Activated CD4-positive, alpha-beta memory T cell treated with anti-CD3 and anti-CD28 coated beads for 36 hours (primary cell): ENCODE measurements around the gene ATIC. TPM values are rescaled to one million over a fixed set of nuclear protein-coding genes. Genes with fewer than 3 reads are reported as not detected.

Experiments
- CTCF ChIA-PET: fragments of 350-600 bp; sonication (Branson Sonifier 250); formaldehyde crosslinking; loops from one replicate; lab custom pipeline; 2021; ENCODE audit warnings: antibody characterized with exemption, inconsistent platforms; lab: Charles Lee
- POLR2A ChIA-PET: fragments of 350-600 bp; sonication (Branson Sonifier 250); formaldehyde crosslinking; loops from one replicate; lab custom pipeline; 2021; ENCODE audit warnings: antibody characterized with exemption; lab: Charles Lee
- DNase-seq: peaks from one replicate; pipeline ENCODE4 v3.0.0-alpha.2; 2020
- H3K27ac Mint-ChIP-seq: one replicate; pipeline ENCODE4 v1.8.0; 2021; ENCODE audit warnings: mixed read lengths
- H3K27me3 Mint-ChIP-seq: one replicate; pipeline ENCODE4 v1.8.0; 2021; ENCODE audit warnings: mixed read lengths
- H3K36me3 Mint-ChIP-seq: one replicate; pipeline ENCODE4 v1.8.0; 2021; ENCODE audit warnings: mixed read lengths
- H3K4me1 Mint-ChIP-seq: one replicate; pipeline ENCODE4 v1.8.0; 2021; ENCODE audit warnings: low read depth, mixed read lengths
- H3K4me3 Mint-ChIP-seq: one replicate; pipeline ENCODE4 v1.8.0; 2021; ENCODE audit warnings: mild to moderate bottlenecking, mixed read lengths
- H3K9me3 Mint-ChIP-seq: one replicate; pipeline ENCODE4 v1.8.0; 2021; ENCODE audit warnings: mixed read lengths
- intact Hi-C: fragments of 100-400 bp; cut with micrococcal nuclease; formaldehyde crosslinking; loops from one replicate; pipeline ENCODE4 v1.15.1; 2023
- total RNA-seq, 2 experiments: library from RNA; stranded (reverse); gene quantifications; one replicate each; pipeline ENCODE4 v1.2.3, GENCODE V29; 2021

ATIC gene
- total RNA-seq, 2 experiments from 2014 or later = 256 to 261 TPM

DNA sequence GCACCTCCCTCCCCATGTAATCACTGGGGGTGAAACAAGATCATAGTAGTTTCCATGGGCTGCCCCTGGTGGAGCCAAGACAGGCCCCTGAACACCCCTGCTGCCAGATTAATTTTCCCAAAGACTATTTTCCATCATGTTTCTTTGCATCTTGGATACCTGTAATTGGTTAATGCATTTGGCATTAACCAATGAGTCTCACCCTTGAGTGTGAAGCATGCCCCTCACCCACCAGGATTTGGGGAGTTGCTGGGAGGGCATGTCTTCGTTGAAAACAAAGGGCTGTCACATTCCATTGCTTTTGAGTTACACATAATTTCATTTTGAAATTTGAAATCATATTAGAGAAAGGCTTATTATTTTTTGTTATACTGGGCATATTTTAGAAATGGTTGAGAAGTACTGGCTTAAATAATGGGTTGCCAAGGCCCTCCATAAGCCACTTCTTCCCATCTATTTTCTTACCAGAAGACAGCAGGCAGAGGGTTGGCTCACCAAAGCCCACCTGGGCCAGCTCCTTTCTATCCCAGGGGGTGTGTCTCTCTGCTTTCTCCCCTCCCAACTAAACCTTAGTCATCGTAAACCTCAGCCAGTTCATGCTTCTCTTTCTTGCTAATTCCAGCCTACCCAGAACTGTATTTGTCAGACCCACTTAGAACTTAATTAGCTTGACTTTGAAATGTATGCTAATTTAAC is 51.8 kb downstream of the ATIC start:
- intact Hi-C loops = no loop called here
- H3K4me3 Mint-ChIP-seq = no peak overlapping the region
- peaks cover 40% of the 10 kb centered on the region for H3K36me3 Mint-ChIP-seq
- CTCF ChIA-PET = no interaction called here
- no peak for DNase-seq
- POLR2A ChIA-PET = no interaction called here
- H3K27me3 Mint-ChIP-seq = no peaks in the 10 kb centered on the region
- no peaks in the 10 kb centered on the region for H3K9me3 Mint-ChIP-seq
- H3K4me1 Mint-ChIP-seq = no peaks in the 10 kb centered on the region
- no peak overlapping the region for H3K27ac Mint-ChIP-seq

DNA sequence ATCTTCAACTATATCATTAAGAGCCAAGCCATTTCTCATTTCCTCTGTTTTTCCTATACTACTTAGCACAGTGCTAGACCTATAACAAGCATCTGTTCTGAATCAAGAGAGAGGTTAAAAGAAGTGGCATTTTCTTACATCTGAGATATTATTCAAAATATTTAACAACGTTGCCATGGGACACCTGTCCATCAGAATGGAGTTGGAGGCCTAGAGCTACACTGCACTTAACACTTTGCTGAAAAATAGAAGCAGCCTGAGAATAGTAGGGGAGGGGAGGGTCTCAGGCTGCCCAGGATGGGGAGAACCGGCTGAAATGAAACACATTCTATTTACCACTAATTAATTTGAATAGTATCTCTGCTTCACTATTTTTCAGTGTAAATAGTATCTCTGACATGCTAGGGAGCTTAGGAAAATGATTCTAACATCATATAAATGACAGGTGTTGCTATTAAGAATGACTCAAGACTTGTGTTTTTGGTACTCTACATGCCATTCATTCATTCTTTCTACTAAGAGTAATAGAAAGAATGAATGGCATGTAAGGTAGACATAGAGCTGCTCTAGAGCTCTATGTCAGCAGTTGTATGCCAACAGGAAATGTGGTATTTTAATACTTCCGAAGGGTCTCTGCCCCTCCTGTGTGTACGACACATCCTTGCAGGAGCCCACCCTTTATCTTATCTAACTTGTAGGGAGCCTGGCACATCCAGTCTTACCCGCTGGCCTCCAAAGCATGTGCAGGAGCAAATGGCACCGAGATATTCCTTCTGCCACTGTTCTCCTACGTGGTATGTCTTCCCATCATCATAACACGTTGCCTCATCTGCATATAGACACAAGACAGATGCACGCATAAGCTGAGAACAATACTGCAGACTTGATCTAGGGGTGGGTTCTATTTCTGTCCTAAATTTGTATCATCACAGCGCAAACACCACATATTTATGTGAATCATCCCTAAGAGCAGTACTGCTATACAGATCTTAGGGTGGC is 52.6 kb downstream of the ATIC start:
- intact Hi-C loops = no loop called here
- no peak for DNase-seq
- H3K4me3 Mint-ChIP-seq = no peak overlapping the region
- H3K9me3 Mint-ChIP-seq = no peaks in the 10 kb centered on the region
- no peaks in the 10 kb centered on the region for H3K27me3 Mint-ChIP-seq
- no peak overlapping the region for H3K27ac Mint-ChIP-seq
- no peaks in the 10 kb centered on the region for H3K4me1 Mint-ChIP-seq
- ChIA-PET POLR2A (no interaction called here), CTCF (no interaction called here)
- peaks cover 40% of the 10 kb centered on the region for H3K36me3 Mint-ChIP-seq

DNA sequence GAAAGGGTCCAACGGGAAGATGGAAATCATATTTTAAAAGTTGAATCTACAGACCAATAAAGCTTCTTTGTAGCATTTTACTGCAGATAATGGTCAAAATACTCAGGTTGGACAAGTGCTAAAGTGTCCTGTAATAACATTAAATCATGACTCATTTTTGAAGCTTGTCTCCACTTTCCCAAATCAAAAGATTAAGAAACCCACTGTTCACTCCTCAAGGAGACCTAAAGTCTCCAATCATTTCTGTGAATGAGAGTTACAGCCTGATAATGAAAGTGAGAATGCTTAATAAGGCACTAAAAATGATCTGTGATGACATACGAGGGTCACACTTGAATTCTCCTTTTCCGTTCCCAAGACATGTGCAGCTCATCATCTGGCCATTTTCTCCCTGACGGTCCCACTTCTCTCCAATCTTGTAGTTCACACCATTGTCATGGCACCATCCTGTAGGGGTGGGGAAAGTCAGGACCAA is 53.4 kb downstream of the ATIC start:
- H3K27me3 Mint-ChIP-seq = no peaks in the 10 kb centered on the region
- H3K4me1 Mint-ChIP-seq = no peaks in the 10 kb centered on the region
- ChIA-PET POLR2A (no interaction called here), CTCF (no interaction called here)
- peaks cover 40% of the 10 kb centered on the region for H3K36me3 Mint-ChIP-seq
- no peak overlapping the region for H3K4me3 Mint-ChIP-seq
- no peaks in the 10 kb centered on the region for H3K9me3 Mint-ChIP-seq
- no peak overlapping the region for H3K27ac Mint-ChIP-seq
- intact Hi-C loops = no loop called here
- no peak for DNase-seq

DNA sequence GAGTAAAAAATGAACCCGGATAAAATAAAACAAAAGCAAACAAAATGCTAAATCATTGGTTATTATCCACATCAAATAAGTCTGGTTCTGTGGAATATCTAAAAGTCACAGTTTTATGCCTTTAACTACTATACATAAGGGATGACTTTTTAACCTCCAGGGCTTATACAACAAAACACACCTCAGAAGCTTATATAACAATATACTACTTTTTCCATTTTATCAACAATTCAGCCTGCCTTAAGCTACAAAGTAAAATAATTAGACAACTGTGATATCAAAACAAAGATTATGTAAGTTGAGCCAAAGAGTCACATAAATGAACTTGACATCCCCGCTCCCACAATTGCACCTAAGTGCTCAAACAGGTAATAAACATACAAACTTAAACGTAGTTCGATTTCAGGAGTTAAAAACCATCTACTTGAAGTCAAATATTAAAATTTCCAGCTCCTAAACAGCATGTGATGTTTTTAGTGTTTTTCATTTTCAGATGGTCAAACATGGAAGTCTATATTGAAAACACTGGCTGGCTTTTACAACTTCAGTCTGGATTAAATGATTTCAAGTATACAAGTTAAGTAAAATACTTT is 54.7 kb downstream of the ATIC start:
- Mint-ChIP-seq H3K27ac (no peak overlapping the region), H3K36me3 (peaks cover 37% of the 10 kb centered on the region), H3K27me3 (no peaks in the 10 kb centered on the region), H3K4me1 (no peaks in the 10 kb centered on the region), H3K4me3 (no peak overlapping the region), H3K9me3 (no peaks in the 10 kb centered on the region)
- ChIA-PET CTCF (no interaction called here), POLR2A (no interaction called here)
- no peak for DNase-seq
- intact Hi-C loops = no loop called here

DNA sequence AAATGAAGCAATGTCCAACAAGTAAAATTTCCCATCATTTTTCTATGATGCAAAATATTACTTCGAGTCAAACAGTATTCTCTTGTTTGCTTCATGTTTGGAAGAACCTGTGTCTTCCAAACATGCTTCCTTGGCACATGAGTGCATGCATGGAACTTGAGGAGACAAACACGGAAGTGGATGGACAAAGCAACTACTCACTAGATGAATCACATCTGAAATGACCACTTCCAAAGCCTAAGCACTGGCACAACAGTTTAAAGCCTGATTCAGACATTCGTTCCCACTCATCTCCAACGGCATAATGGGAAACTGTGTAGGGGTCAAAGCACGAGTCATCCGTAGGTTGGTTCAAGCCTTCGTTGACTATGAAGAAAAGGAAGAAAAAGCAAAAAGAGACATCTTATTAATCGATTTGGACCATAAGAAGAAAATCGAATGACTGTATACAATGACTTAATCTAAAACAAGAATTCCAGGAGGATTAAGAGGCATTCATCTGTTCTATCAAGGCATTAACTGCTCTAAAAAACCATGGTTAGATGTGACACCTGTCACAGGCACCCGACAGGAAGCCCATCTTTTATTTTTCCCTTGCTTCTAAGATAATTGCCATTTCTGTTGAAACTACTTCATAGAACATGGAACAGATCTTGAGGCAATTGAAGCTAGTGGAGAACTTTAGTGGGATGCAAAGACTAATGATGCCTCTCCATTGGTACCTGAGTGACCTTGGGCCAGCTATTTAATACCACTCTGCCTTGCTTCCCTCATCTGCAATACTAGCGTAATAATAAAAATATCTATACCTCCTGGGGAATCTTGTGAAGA is 56.0 kb downstream of the ATIC start:
- Mint-ChIP-seq H3K27me3 (no peaks in the 10 kb centered on the region), H3K36me3 (peaks cover 29% of the 10 kb centered on the region), H3K27ac (no peak overlapping the region), H3K4me3 (no peak overlapping the region), H3K9me3 (no peaks in the 10 kb centered on the region), H3K4me1 (no peaks in the 10 kb centered on the region)
- ChIA-PET POLR2A (no interaction called here), CTCF (no interaction called here)
- intact Hi-C loops = no loop called here
- no peak for DNase-seq

DNA sequence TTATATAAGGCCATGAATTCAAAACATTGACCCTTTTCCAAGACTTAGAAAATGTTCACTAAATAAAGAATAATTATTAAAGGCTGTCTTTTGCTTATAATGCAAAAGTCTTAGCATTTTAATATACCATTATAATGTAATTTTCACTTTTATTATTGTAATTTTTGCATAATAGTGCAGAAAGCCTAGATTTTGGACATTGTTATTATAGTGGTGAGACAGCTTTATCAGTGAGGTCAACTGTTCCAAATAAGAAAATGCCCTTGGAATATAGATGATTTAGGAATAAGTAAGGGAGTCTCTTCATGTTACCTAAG is 56.6 kb downstream of the ATIC start:
- Mint-ChIP-seq H3K27ac (no peak overlapping the region), H3K9me3 (no peaks in the 10 kb centered on the region), H3K4me1 (no peaks in the 10 kb centered on the region), H3K27me3 (no peaks in the 10 kb centered on the region), H3K36me3 (peaks cover 28% of the 10 kb centered on the region), H3K4me3 (no peak overlapping the region)
- ChIA-PET POLR2A (no interaction called here), CTCF (no interaction called here)
- DNase-seq = no peak
- intact Hi-C loops = no loop called here

DNA sequence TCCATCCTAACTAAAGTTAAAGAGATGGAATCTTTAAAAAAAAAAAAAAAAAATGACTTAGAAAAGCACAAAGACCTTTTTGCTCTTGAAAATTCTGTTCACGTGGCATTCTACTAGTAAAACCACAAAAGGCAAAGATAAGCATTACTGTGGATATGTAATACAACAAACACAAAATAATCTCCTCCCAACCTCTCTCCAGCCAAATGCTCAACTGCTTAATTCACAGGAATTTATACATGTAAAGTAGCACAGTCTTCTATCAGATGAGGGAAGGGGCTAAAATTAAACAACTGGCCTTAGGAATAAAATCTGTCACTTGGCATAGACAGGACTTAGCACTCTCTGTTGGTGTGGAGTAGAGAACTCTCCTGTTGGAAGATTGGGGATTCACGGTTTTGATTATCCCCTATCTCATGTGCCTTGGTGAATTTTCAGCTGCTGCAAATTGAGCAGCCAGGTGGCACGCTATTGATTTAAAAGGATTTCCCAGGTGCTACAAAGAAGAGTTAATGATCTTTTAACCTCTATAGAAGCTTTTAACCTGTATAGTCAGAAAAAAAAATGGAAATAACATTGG is 57.4 kb downstream of the ATIC start:
- no peaks in the 10 kb centered on the region for H3K4me1 Mint-ChIP-seq
- no peak for DNase-seq
- CTCF ChIA-PET = no interaction called here

DNA sequence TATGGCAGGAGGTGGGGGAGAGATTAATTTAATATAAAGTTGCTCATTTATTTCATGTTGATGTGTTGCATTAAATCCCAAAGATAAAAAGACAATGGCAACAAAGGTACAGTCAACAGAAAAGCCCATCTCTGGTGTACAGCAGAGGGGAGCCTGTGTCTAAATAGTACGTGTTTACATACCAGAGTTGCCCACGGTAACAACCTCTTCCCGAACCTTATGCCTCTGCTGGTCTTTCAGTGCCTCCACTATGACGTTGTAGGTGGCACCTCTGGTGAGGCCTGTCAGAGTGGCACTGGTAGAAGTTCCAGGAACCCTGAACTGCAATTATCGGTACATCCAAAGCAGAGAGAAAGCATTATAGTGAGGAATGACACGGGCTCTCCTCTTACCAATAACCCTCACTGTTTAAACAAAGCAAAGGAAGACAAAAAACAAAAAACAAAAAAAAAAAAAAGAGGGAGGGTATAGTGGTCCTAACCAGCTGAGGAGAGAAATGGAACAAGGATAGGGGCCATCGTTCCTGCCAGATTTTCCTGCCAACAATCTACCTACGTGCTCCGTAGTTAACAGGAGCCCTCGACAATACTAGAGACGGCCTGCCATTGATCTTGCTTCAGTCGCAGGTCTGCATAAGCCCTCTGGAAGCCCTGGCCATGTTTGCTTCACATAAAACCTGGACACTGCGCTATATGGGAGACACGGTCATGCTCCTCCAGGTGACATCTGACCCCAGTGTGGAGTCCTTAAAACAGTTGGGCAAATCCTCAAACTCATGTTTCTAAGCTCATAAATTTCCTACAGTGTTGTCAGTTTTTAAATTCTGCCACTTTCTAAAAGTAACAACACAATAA is 58.5 kb downstream of the ATIC start:
- intact Hi-C loops = no loop called here
- no peaks in the 10 kb centered on the region for H3K4me1 Mint-ChIP-seq
- H3K9me3 Mint-ChIP-seq = no peaks in the 10 kb centered on the region
- CTCF ChIA-PET = no interaction called here
- no peak overlapping the region for H3K4me3 Mint-ChIP-seq
- no peaks in the 10 kb centered on the region for H3K27me3 Mint-ChIP-seq
- peaks cover 31% of the 10 kb centered on the region for H3K36me3 Mint-ChIP-seq
- no peak overlapping the region for H3K27ac Mint-ChIP-seq
- POLR2A ChIA-PET = no interaction called here
- DNase-seq = no peak

More for the DNA sequence above, 57.4 kb downstream of the ATIC start:
- Mint-ChIP-seq H3K9me3 (no peaks in the 10 kb centered on the region), H3K27me3 (no peaks in the 10 kb centered on the region), H3K27ac (no peak overlapping the region), H3K36me3 (peaks cover 28% of the 10 kb centered on the region), H3K4me3 (no peak overlapping the region)
- intact Hi-C loops = no loop called here
- POLR2A ChIA-PET = no interaction called here

DNA sequence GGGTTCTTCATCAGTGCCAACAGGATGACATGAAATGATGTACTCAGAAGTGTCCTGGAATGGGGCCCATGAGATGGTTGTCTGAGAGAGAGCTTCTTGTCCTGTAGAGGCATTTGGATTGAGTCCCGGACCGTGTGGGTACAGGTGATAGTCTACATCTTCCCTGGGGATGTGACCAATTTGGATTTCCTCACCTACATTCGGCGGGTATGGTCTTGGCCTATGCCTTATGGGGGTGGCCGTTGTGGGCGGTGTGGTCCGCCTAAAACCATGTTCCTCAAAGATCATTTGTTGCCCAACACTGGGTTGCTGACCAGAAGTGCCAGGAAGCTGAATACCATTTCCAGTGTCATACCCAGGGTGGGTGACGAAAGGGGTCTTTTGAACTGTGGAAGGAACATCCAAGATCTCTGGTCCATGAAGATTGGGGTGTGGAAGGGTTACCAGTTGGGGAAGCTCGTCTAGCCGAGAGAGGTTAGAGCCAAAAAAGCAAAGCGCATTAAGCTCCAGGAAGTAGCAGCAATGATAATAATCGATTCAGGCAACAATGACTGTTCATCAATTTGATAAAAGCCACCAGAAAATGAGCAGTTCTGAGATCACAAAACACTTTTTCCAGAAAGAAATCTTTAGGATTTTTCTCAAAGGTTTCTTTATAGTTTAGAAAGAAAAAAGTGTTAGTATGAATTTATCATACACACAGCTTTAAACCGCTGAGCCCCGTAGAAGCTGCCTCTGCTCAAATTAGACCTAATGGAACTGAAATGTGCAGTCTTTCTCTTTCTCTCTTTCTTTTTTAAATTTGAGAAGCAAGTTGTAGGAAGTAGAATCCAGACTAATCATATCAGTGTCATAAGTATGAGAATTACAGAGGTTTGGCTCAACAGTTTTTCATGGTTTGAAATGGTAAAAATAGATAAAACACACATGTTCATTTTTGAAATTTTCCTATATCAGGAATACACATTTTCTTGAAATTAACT is 60.3 kb downstream of the ATIC start:
- H3K9me3 Mint-ChIP-seq = no peaks in the 10 kb centered on the region
- no peak for DNase-seq
- H3K4me1 Mint-ChIP-seq = no peaks in the 10 kb centered on the region
- no peaks in the 10 kb centered on the region for H3K27me3 Mint-ChIP-seq
- peaks cover 24% of the 10 kb centered on the region for H3K36me3 Mint-ChIP-seq
- H3K27ac Mint-ChIP-seq = no peak overlapping the region
- ChIA-PET CTCF (interaction anchor here (0.5 kb wide), 1 partner anchor 102 kb away, joined by 3 read pairs; no protein-coding TSS in a partner anchor), POLR2A (no interaction called here)
- H3K4me3 Mint-ChIP-seq = no peak overlapping the region
- intact Hi-C loops = no loop called here

DNA sequence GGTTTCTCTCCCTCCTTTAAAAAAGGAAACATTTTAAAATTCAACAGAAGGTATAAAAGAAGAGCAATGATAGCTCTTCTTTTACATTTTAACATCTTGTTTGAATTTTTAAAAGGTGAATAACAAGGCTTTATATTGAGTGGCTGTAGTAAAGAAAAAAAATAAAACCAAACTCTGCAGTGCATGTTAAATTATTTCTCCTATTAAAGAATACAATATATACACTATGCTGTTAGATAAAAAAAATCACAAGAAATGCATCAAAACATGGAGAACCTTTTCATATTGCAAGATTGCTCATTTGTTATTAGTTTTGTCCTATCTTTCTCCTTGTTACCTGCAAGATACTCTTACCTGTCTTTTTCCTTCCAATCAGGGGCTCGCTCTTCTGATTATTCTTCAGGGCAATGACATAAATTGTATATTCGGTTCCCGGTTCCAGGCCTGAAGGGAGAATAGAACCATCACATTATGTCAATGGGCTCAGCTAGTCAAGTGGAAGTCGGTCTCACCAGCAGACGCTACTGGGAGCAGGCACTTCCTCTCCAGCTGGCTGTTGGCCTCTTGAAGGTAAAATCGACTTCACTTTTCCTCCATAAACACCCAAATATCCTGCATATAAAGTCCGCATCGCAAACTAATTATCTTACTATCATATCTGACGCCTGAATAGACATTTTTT is 61.2 kb downstream of the ATIC start:
- Mint-ChIP-seq H3K4me1 (no peaks in the 10 kb centered on the region), H3K36me3 (peaks cover 21% of the 10 kb centered on the region), H3K4me3 (no peak overlapping the region), H3K27ac (no peak overlapping the region), H3K9me3 (no peaks in the 10 kb centered on the region), H3K27me3 (no peaks in the 10 kb centered on the region)
- POLR2A ChIA-PET = no interaction called here
- intact Hi-C loops = no loop called here
- DNase-seq = no peak
- CTCF ChIA-PET = no interaction called here
